ENCODE measurements around the gene CDC25B. TPM values are rescaled to one million over a fixed set of nuclear protein-coding genes. Genes with fewer than 3 reads are reported as not detected.

Gene CDC25B
- total and polyA plus RNA-seq, 10 of the 15 experiments (the other 5 are each of a cell fraction or from before 2014, with no cell fraction given) = 4.6 to 58.8 (median 24.6) TPM

GRCh38 chr20:3820901-3821727 lies 25.0 kb downstream of the CDC25B start (continued):
- no peak for TF ChIP-seq ATF2 (IDR thresholded peaks at IDR 0.05; ENCODE audit: low read length)
- TF ChIP-seq RCOR1 (conservative IDR thresholded peaks at IDR 0.05; ENCODE audit: low read depth, low read length) = no peak
- TF ChIP-seq SPI1 (IDR thresholded peaks at IDR 0.05; ENCODE audit: borderline replicate concordance, insufficient read depth, low read depth, low read length) = no peak
- TF ChIP-seq TCF3 (IDR thresholded peaks at IDR 0.05; ENCODE audit: borderline replicate concordance, insufficient read depth, low read depth, low read length) = no peak
- TF ChIP-seq EGR1 (IDR thresholded peaks at IDR 0.05; ENCODE audit: borderline replicate concordance in 1 of 2, low read depth in 2 of 2, low read length in 2 of 2) = no peak
- TF ChIP-seq IRF3 (IDR thresholded peaks at IDR 0.05) = no peak
- TF ChIP-seq, protein P1, sequence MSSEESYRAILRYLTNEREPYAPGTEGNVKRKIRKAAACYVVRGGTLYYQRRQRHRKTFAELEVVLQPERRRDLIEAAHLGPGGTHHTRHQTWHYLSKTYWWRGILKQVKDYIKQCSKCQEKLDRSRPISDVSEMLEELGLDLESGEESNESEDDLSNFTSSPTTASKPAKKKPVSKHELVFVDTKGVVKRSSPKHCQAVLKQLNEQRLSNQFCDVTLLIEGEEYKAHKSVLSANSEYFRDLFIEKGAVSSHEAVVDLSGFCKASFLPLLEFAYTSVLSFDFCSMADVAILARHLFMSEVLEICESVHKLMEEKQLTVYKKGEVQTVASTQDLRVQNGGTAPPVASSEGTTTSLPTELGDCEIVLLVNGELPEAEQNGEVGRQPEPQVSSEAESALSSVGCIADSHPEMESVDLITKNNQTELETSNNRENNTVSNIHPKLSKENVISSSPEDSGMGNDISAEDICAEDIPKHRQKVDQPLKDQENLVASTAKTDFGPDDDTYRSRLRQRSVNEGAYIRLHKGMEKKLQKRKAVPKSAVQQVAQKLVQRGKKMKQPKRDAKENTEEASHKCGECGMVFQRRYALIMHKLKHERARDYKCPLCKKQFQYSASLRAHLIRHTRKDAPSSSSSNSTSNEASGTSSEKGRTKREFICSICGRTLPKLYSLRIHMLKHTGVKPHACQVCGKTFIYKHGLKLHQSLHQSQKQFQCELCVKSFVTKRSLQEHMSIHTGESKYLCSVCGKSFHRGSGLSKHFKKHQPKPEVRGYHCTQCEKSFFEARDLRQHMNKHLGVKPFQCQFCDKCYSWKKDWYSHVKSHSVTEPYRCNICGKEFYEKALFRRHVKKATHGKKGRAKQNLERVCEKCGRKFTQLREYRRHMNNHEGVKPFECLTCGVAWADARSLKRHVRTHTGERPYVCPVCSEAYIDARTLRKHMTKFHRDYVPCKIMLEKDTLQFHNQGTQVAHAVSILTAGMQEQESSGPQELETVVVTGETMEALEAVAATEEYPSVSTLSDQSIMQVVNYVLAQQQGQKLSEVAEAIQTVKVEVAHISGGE (CRISPR knock-in tag; IDR thresholded peaks at IDR 0.05) = no peak
- TF ChIP-seq HCFC1 (IDR thresholded peaks at IDR 0.05; ENCODE audit: low read length) = no peak
- TF ChIP-seq MEF2A (IDR thresholded peaks at IDR 0.05; ENCODE audit: insufficient read depth, low read depth, low read length) = no peak
- TF ChIP-seq SIN3A (IDR thresholded peaks at IDR 0.05; ENCODE audit: low read depth, low read length) = no peak
- TF ChIP-seq, protein P2, sequence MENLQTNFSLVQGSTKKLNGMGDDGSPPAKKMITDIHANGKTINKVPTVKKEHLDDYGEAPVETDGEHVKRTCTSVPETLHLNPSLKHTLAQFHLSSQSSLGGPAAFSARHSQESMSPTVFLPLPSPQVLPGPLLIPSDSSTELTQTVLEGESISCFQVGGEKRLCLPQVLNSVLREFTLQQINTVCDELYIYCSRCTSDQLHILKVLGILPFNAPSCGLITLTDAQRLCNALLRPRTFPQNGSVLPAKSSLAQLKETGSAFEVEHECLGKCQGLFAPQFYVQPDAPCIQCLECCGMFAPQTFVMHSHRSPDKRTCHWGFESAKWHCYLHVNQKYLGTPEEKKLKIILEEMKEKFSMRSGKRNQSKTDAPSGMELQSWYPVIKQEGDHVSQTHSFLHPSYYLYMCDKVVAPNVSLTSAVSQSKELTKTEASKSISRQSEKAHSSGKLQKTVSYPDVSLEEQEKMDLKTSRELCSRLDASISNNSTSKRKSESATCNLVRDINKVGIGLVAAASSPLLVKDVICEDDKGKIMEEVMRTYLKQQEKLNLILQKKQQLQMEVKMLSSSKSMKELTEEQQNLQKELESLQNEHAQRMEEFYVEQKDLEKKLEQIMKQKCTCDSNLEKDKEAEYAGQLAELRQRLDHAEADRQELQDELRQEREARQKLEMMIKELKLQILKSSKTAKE (IDR thresholded peaks at IDR 0.05; ENCODE audit: low read depth, poor library complexity, severe bottlenecking) = peak; percentile 59
- no peak for TF ChIP-seq NFIC (IDR thresholded peaks at IDR 0.05; ENCODE audit: low read depth, low read length)
- TF ChIP-seq ASH2L (IDR thresholded peaks at IDR 0.05; ENCODE audit: borderline replicate concordance, low read depth) = 0 out of 2 replicates have a peak, but pooled peaks have one; percentile 5
- no peak for TF ChIP-seq NFYB (IDR thresholded peaks at IDR 0.05; ENCODE audit: insufficient read depth, low read depth, low read length)
- TF ChIP-seq, protein P3, sequence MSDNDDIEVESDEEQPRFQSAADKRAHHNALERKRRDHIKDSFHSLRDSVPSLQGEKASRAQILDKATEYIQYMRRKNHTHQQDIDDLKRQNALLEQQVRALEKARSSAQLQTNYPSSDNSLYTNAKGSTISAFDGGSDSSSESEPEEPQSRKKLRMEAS (IDR thresholded peaks at IDR 0.05; ENCODE audit: low read depth, low read length) = no peak

Measured in GM12878 (cell line).